ENCODE results near the gene RHBDL1.
A peak's percentile ranks its signal among the peaks of the same experiment; 100 is the strongest.

The RHBDL1 gene

GRCh38 chr16:680625-680945, 5.1 kb downstream of the RHBDL1 start:
- no peak for FAIRE-seq

GRCh38 chr16:680967-681745, 5.7 kb downstream of the RHBDL1 start:
- TF ChIP-seq CTCF (IDR thresholded peaks at IDR 0.05; ENCODE audit: insufficient read depth, missing control alignments): no peak
- FAIRE-seq (no peak), DNase-seq (ENCODE audit: insufficient read length, low spot score) (no peak)

More at GRCh38 chr16:680625-680945, 5.1 kb downstream of the RHBDL1 start:
- no peak for TF ChIP-seq CTCF (IDR thresholded peaks at IDR 0.05; ENCODE audit: insufficient read depth, missing control alignments)
- DNase-seq (ENCODE audit: insufficient read length, low spot score): no peak

- DNase-seq (ENCODE audit: insufficient read length, low spot score): no peak
These were observed 6.4 kb downstream of the RHBDL1 start for GRCh38 chr16:681746-682427.

GRCh38 chr16:682493-683395, 7.3 kb downstream of the RHBDL1 start:
- FAIRE-seq (no peak), DNase-seq (ENCODE audit: insufficient read length, low spot score) (no peak)
- TF ChIP-seq CTCF (IDR thresholded peaks at IDR 0.05; ENCODE audit: insufficient read depth, missing control alignments): no peak

More at GRCh38 chr16:681746-682427, 6.4 kb downstream of the RHBDL1 start:
- no peak for FAIRE-seq
- TF ChIP-seq CTCF (IDR thresholded peaks at IDR 0.05; ENCODE audit: insufficient read depth, missing control alignments): no peak

- no peak for TF ChIP-seq CTCF (IDR thresholded peaks at IDR 0.05; ENCODE audit: insufficient read depth, missing control alignments)
These were observed 8.1 kb downstream of the RHBDL1 start for GRCh38 chr16:683396-684070.

GRCh38 chr16:684071-684794, 8.8 kb downstream of the RHBDL1 start, which contains the start of gene JMJD8:
Gene JMJD8 (minus strand): TSS chr16:684334. CDS start chr16:684319, 15 bp downstream.
- no peak for TF ChIP-seq CTCF (IDR thresholded peaks at IDR 0.05; ENCODE audit: insufficient read depth, missing control alignments)
- FAIRE-seq (no peak), DNase-seq (ENCODE audit: insufficient read length, low spot score) (peak; percentile 99)

More at GRCh38 chr16:683396-684070, 8.1 kb downstream of the RHBDL1 start:
- DNase-seq (ENCODE audit: insufficient read length, low spot score) (no peak), FAIRE-seq (no peak)
